Spleen (tissue), 11 donors: ENCODE measurements around the gene THY1. TPM values are rescaled to one million over a fixed set of nuclear protein-coding genes. Genes with fewer than 3 reads are reported as not detected.

Source experiments
- DNase-seq: peaks from one replicate; pipeline ENCODE4 v3.0.0-alpha.2; 2020
- H3K27ac ChIP-seq, 8 donors: fragments of 200-600 bp; sonication (generic) in 7 of 8; 1 replicate in 4 of 8; 2 replicates in 4 of 8; pipeline versions ENCODE4 v1.5.0 to v1.8.0; 2016 to 2021; ENCODE audit warnings: inconsistent platforms in 4 of 8, mild to moderate bottlenecking in 4 of 8, moderate library complexity in 1 of 8
- H3K27me3 ChIP-seq, 7 donors: fragments of 200-600 bp; sonication (generic) in 6 of 7; replicated peaks in 1 of 7; 1 replicate in 4 of 7; 2 replicates in 3 of 7; pipeline versions ENCODE4 v1.5.0 to v1.8.0; 2016 to 2021; ENCODE audit warnings: inconsistent platforms in 3 of 7, mild to moderate bottlenecking in 1 of 7
- H3K36me3 ChIP-seq, 6 donors: fragments of 200-600 bp; sonication (generic) in 5 of 6; 1 replicate in 4 of 6; 2 replicates in 2 of 6; pipeline versions ENCODE4 v1.5.0 to v1.8.0; 2016 to 2021; ENCODE audit warnings: inconsistent platforms in 2 of 6
- H3K4me1 ChIP-seq, 6 donors: fragments of 200-600 bp; sonication (generic) in 5 of 6; 1 replicate in 3 of 6; 2 replicates in 3 of 6; pipeline versions ENCODE4 v1.5.0 to v1.8.0; 2016 to 2021; ENCODE audit warnings: inconsistent platforms in 3 of 6
- H3K4me3 ChIP-seq, 8 donors: fragments of 200-600 bp; sonication (generic) in 7 of 8; 1 replicate in 4 of 8; 2 replicates in 4 of 8; pipeline versions ENCODE4 v1.5.0 to v1.8.0; 2016 to 2021; ENCODE audit warnings: inconsistent platforms in 4 of 8, mild to moderate bottlenecking in 4 of 8, moderate library complexity in 2 of 8
- H3K9me3 ChIP-seq, 8 donors: fragments of 200-600 bp; sonication (generic) in 7 of 8; 1 replicate in 4 of 8; 2 replicates in 4 of 8; pipeline versions ENCODE4 v1.5.0 to v1.8.0; 2016 to 2021; ENCODE audit warnings: inconsistent platforms in 4 of 8
- POLR2A ChIP-seq, 3 donors: fragments of 450-650 bp; IDR thresholded peaks; one replicate each; pipeline ENCODE4 v1.5.1; 2017; ENCODE audit warnings: antibody characterized with exemption in 3 of 3, mild to moderate bottlenecking in 1 of 3
- POLR2AphosphoS5 ChIP-seq, 3 donors: sonication (generic); formaldehyde crosslinking; IDR thresholded peaks; one replicate each; pipeline ENCODE4 v1.5.1; 2017; ENCODE audit warnings: antibody characterized with exemption in 3 of 3
- WGBS, 5 donors: extraction: QIAGEN DNeasy Blood & Tissue Kit in 3 of 5; methylation state at CpG; one replicate each; pipeline versions ENCODE4 v1.1.5 to v1.1.7; 2013 to 2018; 5-methylcytosine and 5-hydroxymethylcytosine counted together
- intact Hi-C: fragments of 100-400 bp; cut with DNase I; formaldehyde crosslinking; loops from one replicate; pipeline ENCODE4 v1.15.0; 2023; ENCODE audit warnings: low total_unique reads
- polyA plus RNA-seq, 3 donors: library from polyadenylated mRNA; stranded (reverse); fragments of 200-250 nt; gene quantifications; one replicate each; pipeline ENCODE4 v1.2.1, GENCODE V29; 2013
- total RNA-seq, 7 donors: library from RNA; depleted of rRNA in 3 of 7; stranded (reverse); fragments of >200 nt in 3 of 7; fragmentation: NEBNext Ultra II Directional in 4 of 7; extraction: Animal tissue kit (Norgen Biotek cat#: 25700) in 4 of 7; gene quantifications; one replicate each; pipeline versions ENCODE4 v1.1.0 to v1.2.1, GENCODE V29; 2016 to 2021
- TF ChIP-seq, protein P1 (sequence below), 11 experiments: fragments of 200-600 bp in 7 of 11; fragments of 450-650 bp in 4 of 11; sonication (generic) in 4 of 11; IDR thresholded peaks in 8 of 11; conservative IDR thresholded peaks in 3 of 11; 1 replicate in 7 of 11; 2 replicates in 4 of 11; pipeline versions ENCODE4 v1.4.0 to v1.8.0; 2016 to 2021; ENCODE audit warnings: antibody characterized with exemption in 11 of 11, inconsistent platforms in 4 of 11, mild to moderate bottlenecking in 1 of 11
- donor health status: healthy with polysubstance abuse.
- donor health status: DM: no; HTN: no; CAD: no; lungs with moderate emphysema.
- donor health status: DM: no; HTN: no; CAD: no.
- donor health status: Bipolar disorder and iron deficiency.
- donor health status: healthy.
- donor health status: DM: no; HTN: no; CAD: no.
- donor health status: DM: yes; HTN: yes; CAD: no.

Gene THY1
- total and polyA plus RNA-seq, 10 donors = 6.1 to 29.4 (median 14.2) TPM

DNA sequence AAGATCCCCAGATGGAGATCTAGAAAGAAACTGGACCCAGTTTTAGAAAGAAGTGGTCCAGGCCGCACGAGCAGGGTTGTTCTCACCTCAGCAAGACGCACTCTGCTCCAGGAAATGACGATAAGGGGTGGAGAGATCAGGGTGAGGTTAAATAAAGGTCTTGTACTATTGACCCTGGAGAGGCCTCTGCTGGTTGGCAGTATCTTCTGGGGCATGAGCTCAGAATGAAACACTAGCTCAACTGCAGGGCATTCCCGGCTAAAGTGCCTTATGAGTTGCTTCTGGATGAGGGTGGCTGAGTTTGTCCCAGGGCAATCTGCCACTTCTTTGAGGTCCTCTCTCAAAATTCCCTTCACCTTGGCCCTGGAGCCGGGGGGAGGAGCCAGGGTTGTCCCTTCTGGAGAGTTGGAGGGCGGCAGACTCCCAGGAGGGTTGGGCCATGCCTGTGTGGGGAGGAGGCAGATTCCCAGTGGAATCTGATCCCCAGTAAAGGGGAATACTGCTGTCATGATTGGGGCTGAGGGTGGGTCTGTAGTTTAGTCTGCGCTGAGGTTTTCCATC is 52.4 kb downstream of the THY1 start:
- intact Hi-C loops = no loop called here
- WGBS, 5 donors = 58 to 82% (median 68%) methylated on average over 6 to 8 of the region's 8 CpGs
- H3K27ac ChIP-seq = no peak overlapping the region

DNA sequence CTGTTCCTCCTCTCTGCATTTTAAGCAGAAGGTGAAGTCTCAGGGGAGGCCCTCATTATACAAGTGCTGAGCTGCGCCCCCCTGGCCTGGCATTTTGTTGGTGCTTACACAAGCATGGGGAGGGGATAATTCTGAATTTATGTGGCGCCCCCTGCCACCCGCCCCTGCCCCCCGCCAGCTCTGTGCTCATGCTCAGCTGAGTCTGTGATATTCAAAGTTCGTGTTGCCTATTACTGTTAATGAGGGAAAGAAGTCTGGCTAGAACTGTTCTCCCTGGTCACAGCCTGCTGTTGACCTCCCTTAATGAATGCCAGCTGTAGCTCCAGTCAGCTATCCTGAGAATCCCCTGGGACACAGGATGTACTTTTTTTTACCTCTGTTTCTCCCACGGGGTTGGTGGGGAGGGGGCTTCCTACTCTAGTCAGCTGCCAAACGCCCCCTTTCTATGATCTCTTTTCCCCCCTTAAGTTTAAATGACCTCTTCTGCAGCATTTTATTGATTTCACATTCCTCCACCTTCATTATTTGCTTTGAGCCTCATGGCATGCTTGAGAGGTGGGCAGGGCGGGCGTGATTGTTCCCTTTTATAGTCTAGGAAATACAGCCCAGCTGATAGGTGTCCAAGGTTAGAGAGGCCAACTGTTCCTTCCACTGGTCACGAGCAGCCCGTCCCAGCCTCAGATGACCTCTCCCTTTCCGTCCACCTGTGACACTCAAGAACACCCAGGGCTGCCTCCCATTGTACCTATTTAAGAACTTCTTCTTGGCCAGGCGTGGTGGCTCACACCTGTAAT is 53.6 kb downstream of the THY1 start:
- no peaks in the 10 kb centered on the region for H3K36me3 ChIP-seq
- H3K4me3 ChIP-seq = no peak overlapping the region
- DNase-seq = no peak
- peaks cover 0 to 87% (median 25%) of the 10 kb centered on the region in 7 donors for H3K27me3 ChIP-seq
- intact Hi-C loops = no loop called here
- H3K4me1 ChIP-seq = peaks cover 0 to 40% (median 9%) of the 10 kb centered on the region in 6 donors
- 75 to 82% (median 77%) methylated on average over 13 of the region's 13 CpGs for WGBS, 5 donors
- no peaks in the 10 kb centered on the region for H3K9me3 ChIP-seq
- H3K27ac ChIP-seq = no peak overlapping the region
- TF ChIP-seq POLR2AphosphoS5 (IDR thresholded peaks at IDR 0.05) (no peak), POLR2A (IDR thresholded peaks at IDR 0.05) (no peak)
- TF ChIP-seq, protein P1, sequence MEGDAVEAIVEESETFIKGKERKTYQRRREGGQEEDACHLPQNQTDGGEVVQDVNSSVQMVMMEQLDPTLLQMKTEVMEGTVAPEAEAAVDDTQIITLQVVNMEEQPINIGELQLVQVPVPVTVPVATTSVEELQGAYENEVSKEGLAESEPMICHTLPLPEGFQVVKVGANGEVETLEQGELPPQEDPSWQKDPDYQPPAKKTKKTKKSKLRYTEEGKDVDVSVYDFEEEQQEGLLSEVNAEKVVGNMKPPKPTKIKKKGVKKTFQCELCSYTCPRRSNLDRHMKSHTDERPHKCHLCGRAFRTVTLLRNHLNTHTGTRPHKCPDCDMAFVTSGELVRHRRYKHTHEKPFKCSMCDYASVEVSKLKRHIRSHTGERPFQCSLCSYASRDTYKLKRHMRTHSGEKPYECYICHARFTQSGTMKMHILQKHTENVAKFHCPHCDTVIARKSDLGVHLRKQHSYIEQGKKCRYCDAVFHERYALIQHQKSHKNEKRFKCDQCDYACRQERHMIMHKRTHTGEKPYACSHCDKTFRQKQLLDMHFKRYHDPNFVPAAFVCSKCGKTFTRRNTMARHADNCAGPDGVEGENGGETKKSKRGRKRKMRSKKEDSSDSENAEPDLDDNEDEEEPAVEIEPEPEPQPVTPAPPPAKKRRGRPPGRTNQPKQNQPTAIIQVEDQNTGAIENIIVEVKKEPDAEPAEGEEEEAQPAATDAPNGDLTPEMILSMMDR (IDR thresholded peaks at IDR 0.05 in 8 of 11, conservative IDR thresholded peaks at IDR 0.05 in 3 of 11) = no peak

More for the DNA sequence above, 52.4 kb downstream of the THY1 start:
- Histone ChIP-seq H3K4me3 (no peak overlapping the region), H3K9me3 (no peaks in the 10 kb centered on the region), H3K4me1 (peaks cover 0 to 43% (median 8%) of the 10 kb centered on the region in 6 donors), H3K27me3 (peaks cover 0 to 82% (median 13%) of the 10 kb centered on the region in 7 donors), H3K36me3 (no peaks in the 10 kb centered on the region)
- TF ChIP-seq, protein P1 (IDR thresholded peaks at IDR 0.05 in 8 of 11, conservative IDR thresholded peaks at IDR 0.05 in 3 of 11) = no peak
- TF ChIP-seq POLR2A (IDR thresholded peaks at IDR 0.05) (no peak), POLR2AphosphoS5 (IDR thresholded peaks at IDR 0.05) (no peak)
- no peak for DNase-seq

DNA sequence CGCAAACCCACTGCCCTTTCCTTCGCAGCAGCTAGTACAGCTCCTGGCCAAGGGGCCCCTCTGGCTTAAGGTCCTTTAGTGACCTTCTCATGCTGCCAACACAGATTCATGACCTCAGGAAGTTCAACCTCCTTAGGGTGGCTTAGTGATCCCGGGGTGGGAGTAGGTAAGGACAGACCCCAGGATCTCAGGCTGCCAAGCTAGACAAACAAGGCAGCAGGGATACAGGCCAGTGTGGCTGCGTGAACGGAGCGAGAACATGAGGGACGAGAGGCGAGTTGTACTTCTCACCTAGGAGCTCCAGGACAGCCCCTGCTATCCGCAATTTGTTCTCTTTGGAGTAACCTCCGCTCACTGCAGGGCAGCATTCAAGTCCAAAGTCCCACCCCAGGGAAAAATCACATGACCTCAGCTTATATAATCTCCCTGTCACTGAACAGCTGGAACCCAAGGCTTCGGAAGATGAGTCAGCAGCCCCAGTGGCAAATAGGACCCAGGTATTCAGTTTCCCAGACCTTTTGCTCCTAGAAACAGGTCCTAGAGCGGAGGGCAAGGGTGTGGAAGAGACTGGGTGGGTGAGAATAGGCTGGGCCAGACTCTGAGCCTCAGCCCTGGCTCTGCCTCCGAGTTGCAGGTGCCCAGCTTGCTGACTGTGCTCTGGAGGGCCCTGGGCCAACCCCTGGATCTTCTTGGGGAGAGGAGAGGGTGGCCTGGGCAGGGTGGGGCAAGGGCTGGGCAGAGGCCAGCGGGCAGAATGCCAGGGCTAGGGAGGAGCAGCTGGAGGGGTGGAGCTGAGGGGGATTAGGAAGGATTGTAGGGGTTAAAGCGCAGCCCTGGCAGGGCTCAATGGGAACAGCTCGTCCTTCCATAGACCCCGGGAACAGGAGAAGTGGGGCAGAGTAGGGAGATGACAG is 54.6 kb downstream of the THY1 start:
- H3K27me3 ChIP-seq = peaks cover 0 to 94% (median 35%) of the 10 kb centered on the region in 7 donors
- WGBS, 5 donors = 71 to 77% (median 74%) methylated on average over 17 of the region's 17 CpGs
- no peaks in the 10 kb centered on the region for H3K36me3 ChIP-seq
- intact Hi-C loops = no loop called here
- peak; percentile 54 for DNase-seq
- H3K4me3 ChIP-seq = no peak overlapping the region
- no peak for TF ChIP-seq POLR2AphosphoS5 (IDR thresholded peaks at IDR 0.05)
- TF ChIP-seq, protein P1 (IDR thresholded peaks at IDR 0.05 in 8 of 11, conservative IDR thresholded peaks at IDR 0.05 in 3 of 11) = no peak
- no peak for TF ChIP-seq POLR2A (IDR thresholded peaks at IDR 0.05)
- no peak overlapping the region for H3K27ac ChIP-seq
- peaks cover 0 to 39% (median 13%) of the 10 kb centered on the region in 6 donors for H3K4me1 ChIP-seq
- no peaks in the 10 kb centered on the region for H3K9me3 ChIP-seq
